Measurements from ENCODE around the gene DACT2. TPM values are rescaled to one million over a fixed set of nuclear protein-coding genes. Genes with fewer than 3 reads are reported as not detected.

Gene DACT2
- total RNA-seq, 3 donors from 2014 or later = 1.2 to 3.4 (median 1.5) TPM

GRCh38 chr6:168310945-168311344 lies 8.6 kb downstream of the DACT2 start:
- no peak for TF ChIP-seq CTCF (IDR thresholded peaks at IDR 0.05)
- DNase-seq (no peak), ATAC-seq (no peak)
- H3K4me3 ChIP-seq = no peak overlapping the region
- H3K9me3 ChIP-seq = no peaks in the 10 kb centered on the region
- no peaks in the 10 kb centered on the region for H3K36me3 ChIP-seq (ENCODE audit: low read depth)
- intact Hi-C loops (cut with DNase I, micrococcal nuclease) = no loop called here
- peaks cover 6% of the 10 kb centered on the region for H3K4me1 ChIP-seq (ENCODE audit: low read depth)

- no peak for DNase-seq
- ATAC-seq = no peak
- no peak for TF ChIP-seq CTCF (IDR thresholded peaks at IDR 0.05)
- no peaks in the 10 kb centered on the region for H3K9me3 ChIP-seq
- H3K4me1 ChIP-seq (ENCODE audit: low read depth) = peaks cover 6% of the 10 kb centered on the region
- intact Hi-C loops (cut with DNase I, micrococcal nuclease) = no loop called here
- H3K4me3 ChIP-seq = no peak overlapping the region
- no peaks in the 10 kb centered on the region for H3K36me3 ChIP-seq (ENCODE audit: low read depth)
Measured at GRCh38 chr6:168310403-168310802, 9.2 kb downstream of the DACT2 start.

- TF ChIP-seq CTCF (IDR thresholded peaks at IDR 0.05) = no peak
- no peaks in the 10 kb centered on the region for H3K36me3 ChIP-seq (ENCODE audit: low read depth)
- H3K4me3 ChIP-seq = no peak overlapping the region
- intact Hi-C loops (cut with DNase I, micrococcal nuclease) = no loop called here
- peaks cover 6% of the 10 kb centered on the region for H3K4me1 ChIP-seq (ENCODE audit: low read depth)
- H3K9me3 ChIP-seq = no peaks in the 10 kb centered on the region
- ATAC-seq (no peak), DNase-seq (no peak)
Measured at GRCh38 chr6:168309997-168310396, 9.6 kb downstream of the DACT2 start.

- Histone ChIP-seq H3K9me3 (no peaks in the 10 kb centered on the region), H3K4me3 (no peak overlapping the region), H3K36me3 (ENCODE audit: low read depth) (no peaks in the 10 kb centered on the region), H3K4me1 (ENCODE audit: low read depth) (peaks cover 6% of the 10 kb centered on the region)
- no peak for DNase-seq
- TF ChIP-seq CTCF (IDR thresholded peaks at IDR 0.05) = no peak
- ATAC-seq = no peak
- intact Hi-C loops (cut with DNase I, micrococcal nuclease) = no loop called here
Measured at GRCh38 chr6:168309183-168309582, 10.4 kb downstream of the DACT2 start.

- H3K9me3 ChIP-seq = no peaks in the 10 kb centered on the region
- intact Hi-C loops (cut with DNase I, micrococcal nuclease) = no loop called here
- DNase-seq (no peak), ATAC-seq (no peak)
- peaks cover 3% of the 10 kb centered on the region for H3K4me1 ChIP-seq (ENCODE audit: low read depth)
- no peaks in the 10 kb centered on the region for H3K36me3 ChIP-seq (ENCODE audit: low read depth)
- no peak for TF ChIP-seq CTCF (IDR thresholded peaks at IDR 0.05)
- no peak overlapping the region for H3K4me3 ChIP-seq
Measured at GRCh38 chr6:168308390-168309144, 11.0 kb downstream of the DACT2 start.

- DNase-seq (no peak), ATAC-seq (no peak)
- intact Hi-C loops (cut with DNase I, micrococcal nuclease) = no loop called here
- Histone ChIP-seq H3K36me3 (ENCODE audit: low read depth) (no peaks in the 10 kb centered on the region), H3K4me3 (no peak overlapping the region), H3K9me3 (no peaks in the 10 kb centered on the region), H3K4me1 (ENCODE audit: low read depth) (no peaks in the 10 kb centered on the region)
- TF ChIP-seq CTCF (IDR thresholded peaks at IDR 0.05) = no peak
Measured at GRCh38 chr6:168307695-168308021, 11.9 kb downstream of the DACT2 start.

All from mucosa of descending colon (tissue), 3 donors.